ENCODE measurements around the gene OTOF.

DNA sequence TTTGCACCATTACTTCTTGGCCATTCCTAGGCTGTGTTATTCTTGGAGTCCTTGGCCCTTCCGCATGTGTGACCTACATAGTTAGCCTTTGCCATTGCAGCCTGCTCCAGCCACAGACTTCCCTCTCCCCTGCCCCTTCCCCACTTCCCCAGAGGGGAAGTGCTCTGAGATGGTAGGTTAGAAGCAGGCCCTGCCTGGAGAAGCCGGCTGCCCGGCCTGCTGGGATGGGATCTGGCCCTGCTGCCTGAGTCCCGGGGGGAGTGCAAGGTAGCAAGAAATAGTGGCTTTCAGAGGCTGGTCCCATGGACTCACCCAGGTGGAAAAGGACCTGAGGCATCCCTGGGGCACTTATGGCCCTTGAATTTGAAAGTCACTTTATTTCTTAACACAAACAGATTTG is 28.4 kb upstream of the OTOF start:
- TF ChIP-seq, protein P1, sequence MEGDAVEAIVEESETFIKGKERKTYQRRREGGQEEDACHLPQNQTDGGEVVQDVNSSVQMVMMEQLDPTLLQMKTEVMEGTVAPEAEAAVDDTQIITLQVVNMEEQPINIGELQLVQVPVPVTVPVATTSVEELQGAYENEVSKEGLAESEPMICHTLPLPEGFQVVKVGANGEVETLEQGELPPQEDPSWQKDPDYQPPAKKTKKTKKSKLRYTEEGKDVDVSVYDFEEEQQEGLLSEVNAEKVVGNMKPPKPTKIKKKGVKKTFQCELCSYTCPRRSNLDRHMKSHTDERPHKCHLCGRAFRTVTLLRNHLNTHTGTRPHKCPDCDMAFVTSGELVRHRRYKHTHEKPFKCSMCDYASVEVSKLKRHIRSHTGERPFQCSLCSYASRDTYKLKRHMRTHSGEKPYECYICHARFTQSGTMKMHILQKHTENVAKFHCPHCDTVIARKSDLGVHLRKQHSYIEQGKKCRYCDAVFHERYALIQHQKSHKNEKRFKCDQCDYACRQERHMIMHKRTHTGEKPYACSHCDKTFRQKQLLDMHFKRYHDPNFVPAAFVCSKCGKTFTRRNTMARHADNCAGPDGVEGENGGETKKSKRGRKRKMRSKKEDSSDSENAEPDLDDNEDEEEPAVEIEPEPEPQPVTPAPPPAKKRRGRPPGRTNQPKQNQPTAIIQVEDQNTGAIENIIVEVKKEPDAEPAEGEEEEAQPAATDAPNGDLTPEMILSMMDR (IDR thresholded peaks at IDR 0.05): no peak
- no peak for TF ChIP-seq POLR2A (IDR thresholded peaks at IDR 0.05)
